ENCODE data around the gene CDO1.

The CDO1 gene

DNA sequence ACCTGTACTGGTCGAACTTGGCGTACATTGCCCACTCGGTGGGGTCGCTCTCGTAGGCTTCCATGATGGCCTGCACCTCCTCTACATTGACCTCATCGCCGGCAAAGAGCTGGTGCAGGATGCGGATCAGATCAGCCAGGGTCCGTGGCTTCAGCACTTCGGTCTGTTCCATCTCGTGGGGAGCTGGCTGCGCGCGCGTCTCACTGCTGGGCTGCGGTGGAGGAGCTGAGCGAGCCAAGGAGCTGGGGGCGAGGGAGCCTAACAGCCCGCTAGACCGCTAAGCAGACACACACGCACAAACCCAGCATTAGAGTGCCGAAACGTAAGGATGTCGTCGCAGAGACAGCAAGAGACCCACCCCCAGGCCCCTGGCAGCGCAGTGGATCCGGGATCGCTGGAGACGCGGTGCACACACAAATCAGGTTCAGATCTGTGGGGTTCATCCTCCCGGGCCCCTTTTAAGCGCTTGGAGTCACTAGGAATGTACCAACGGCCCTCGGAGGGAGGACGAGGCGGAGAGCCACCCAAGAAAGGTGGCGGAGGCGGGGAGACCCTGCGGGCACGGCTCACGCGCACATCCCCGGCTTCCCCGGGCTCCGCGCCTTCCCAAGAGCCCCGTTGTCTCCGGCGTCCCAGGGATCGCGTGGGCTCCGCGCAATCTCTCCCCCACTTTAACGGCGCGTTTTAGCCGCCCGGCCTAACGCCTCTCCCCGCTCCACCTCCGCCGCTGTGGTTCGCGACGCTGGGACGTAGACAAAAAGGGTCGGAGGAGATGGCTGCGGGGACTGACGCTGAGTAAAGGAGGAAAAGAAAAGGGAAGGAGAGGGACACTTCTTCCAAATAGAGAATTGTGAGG, at the start of gene CDO1:
Gene CDO1, minus strand, starts transcription at position 434 of the 856 bp plus-strand sequence. Its CDS starts 262 bp downstream, at position 172.
- peak; percentile 39 for DNase-seq (ENCODE audit: low read depth, low spot score)

- no peak for DNase-seq (ENCODE audit: low read depth, low spot score)
Observed at GRCh38 chr5:115859378-115859777, 42.9 kb upstream of the CDO1 start.

- no peak for DNase-seq (ENCODE audit: low read depth, low spot score)
Observed at GRCh38 chr5:115858396-115858795, 41.9 kb upstream of the CDO1 start.

GRCh38 chr5:115857626-115858349, 41.3 kb upstream of the CDO1 start:
- peak; percentile 84 for DNase-seq (ENCODE audit: low read depth, low spot score)

DNA sequence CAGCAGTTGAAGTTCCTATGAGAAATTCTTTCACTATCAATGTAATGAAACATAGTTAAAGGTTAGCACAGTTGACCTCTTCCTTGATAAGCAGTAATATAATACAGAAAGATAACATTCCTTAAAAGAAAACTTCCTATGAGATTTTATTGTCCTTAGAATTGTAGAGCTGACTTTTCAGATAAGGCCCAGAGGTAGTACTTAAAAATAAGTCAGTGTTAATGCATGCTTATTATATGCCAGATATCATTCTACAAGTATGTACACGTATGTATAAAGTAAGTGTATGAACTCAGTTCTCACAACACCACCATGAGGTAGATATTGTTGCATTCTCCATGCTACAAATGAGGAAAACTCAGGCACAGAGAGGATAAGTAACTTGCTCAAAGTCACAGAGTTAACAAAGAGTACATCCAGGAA, 40.6 kb upstream of the CDO1 start:
- no peak for DNase-seq (ENCODE audit: low read depth, low spot score)

GRCh38 chr5:115855959-115856358, 39.5 kb upstream of the CDO1 start:
- DNase-seq (ENCODE audit: low read depth, low spot score): no peak

- no peak for DNase-seq (ENCODE audit: low read depth, low spot score)
Observed at GRCh38 chr5:115854139-115854538, 37.7 kb upstream of the CDO1 start.

DNA sequence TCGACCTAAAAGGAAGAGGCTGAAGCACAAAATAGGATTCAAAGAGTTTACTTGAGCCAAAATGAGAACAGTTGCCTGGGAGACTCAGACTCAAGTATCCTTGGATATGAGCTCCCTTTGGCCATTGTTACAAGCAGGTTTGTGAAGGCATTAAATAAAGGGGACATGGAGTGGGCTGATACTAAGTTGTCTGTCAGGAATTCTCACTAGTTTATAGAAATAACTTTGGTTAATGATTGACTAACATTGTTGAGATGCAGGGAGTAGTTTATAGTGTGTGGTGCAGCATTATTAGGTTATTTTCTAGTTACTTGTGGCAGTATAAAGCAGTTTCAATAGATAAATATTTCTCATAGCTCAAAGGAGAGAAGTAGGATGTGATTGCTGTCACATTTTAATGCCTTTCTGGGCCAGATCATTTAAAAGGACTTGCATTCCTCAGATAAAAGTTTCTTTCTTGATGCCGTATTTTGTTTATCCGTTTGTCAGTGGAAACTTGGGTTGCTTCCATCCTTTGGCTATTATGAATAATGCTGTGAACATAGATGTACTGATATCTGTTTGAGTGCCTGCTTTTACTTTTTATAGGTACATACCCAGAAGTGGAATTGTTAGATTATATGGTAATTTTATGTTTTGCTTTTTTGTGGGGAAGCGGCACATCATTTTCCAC, 34.4 kb upstream of the CDO1 start:
- DNase-seq (ENCODE audit: low read depth, low spot score): no peak

DNA sequence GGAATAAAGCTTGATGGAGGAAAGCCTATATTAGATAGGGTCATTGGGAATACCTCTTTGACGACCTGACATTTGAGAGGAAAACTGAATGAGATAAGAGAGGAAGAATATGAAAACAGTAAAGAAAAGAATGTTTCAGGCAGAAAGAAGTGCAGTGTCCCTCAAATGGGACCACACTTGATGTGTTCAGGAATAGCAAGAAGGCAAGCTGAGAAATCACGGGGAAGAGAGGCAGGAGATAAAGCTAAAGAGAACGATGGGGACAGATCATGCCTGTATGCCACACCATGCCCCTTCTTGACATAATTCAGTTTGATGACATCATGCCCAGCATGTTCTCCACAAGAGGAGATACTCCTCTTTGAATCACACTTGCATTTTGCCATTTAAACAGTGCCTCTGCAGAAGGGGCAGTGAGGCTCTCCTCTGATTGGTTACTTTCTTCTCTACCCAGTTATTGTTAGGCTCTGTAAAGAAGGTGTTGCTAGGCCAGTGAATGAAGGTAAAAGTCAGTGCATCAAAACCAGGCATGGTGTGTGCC, 32.9 kb upstream of the CDO1 start:
- DNase-seq (ENCODE audit: low read depth, low spot score): no peak

GRCh38 chr5:115847290-115847689, 30.8 kb upstream of the CDO1 start:
- no peak for DNase-seq (ENCODE audit: low read depth, low spot score)

DNA sequence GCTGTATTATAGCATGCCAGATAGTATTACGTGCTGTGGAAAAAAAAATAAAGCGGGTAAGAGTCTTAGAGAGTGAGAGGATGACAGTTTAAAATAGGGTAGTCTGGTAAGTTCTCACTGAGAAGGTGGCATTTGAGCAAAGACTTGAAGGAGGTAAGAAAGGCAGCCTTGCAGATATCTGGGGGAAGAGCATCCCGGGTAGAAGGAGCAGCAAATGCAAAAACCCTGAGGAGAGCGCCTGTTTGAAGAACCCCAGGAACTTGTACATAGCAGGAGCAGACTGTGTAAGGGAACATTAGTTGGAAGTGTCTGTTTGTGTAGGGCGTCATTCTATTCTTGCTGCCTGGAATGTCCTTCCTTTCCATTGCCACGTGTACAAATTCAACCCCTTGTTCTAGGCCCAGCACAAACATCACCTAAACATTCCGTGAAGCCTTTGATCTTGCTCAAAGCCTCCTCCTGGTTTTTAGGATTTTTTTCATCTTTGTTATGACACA, 27.9 kb upstream of the CDO1 start:
- DNase-seq (ENCODE audit: low read depth, low spot score): no peak

DNA sequence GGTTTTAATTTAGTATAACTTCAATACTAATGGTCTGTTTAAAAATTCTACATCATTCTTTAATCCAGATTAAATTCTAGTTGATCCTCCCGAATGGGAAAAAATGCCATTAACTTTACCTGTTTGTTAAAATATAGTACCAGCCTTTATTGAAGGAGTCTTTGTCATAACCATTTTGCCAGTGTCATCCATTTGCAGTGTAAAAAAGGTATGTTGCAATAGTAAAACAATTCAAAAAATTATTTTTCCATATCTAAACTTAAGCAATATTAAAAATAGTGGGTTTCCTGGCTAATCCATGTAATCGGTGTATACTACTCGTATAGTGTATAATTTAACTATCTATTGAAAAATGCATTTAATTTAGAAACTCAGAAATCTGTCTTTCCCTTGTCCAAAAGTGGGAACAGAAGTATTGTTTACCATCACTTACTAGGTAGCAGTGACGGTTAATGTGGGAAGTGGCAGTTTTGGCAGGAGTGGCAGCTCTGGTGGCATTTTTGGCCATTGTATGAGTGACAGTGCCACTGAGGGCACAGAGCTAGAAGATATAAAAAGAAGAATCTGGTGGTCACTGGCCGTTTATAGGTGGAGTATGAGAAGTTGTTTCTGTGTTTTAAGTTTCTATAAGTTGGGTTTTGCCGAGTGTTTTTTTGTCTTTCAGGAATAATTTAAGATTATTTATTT, 27.1 kb upstream of the CDO1 start:
- no peak for DNase-seq (ENCODE audit: low read depth, low spot score)

DNA sequence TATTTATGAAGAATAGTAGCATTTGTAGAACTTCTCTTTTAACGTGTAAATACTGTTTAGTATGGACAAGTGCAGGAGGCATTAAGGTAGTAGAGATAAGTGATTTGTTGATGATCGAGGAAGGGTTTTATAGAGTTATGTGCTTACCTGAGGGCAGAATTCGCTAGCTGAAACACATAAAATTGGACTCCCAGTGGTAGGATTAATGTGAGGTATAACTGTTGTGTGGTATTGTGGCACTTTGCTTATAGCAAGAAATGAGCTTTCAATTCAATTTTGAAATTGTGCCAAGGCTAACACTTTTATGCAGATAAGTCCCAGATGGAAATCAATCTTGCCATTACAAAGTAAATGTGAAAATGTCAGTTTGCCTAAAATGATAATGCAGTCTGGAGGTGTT, 26.5 kb upstream of the CDO1 start:
- DNase-seq (ENCODE audit: low read depth, low spot score): no peak

DNA sequence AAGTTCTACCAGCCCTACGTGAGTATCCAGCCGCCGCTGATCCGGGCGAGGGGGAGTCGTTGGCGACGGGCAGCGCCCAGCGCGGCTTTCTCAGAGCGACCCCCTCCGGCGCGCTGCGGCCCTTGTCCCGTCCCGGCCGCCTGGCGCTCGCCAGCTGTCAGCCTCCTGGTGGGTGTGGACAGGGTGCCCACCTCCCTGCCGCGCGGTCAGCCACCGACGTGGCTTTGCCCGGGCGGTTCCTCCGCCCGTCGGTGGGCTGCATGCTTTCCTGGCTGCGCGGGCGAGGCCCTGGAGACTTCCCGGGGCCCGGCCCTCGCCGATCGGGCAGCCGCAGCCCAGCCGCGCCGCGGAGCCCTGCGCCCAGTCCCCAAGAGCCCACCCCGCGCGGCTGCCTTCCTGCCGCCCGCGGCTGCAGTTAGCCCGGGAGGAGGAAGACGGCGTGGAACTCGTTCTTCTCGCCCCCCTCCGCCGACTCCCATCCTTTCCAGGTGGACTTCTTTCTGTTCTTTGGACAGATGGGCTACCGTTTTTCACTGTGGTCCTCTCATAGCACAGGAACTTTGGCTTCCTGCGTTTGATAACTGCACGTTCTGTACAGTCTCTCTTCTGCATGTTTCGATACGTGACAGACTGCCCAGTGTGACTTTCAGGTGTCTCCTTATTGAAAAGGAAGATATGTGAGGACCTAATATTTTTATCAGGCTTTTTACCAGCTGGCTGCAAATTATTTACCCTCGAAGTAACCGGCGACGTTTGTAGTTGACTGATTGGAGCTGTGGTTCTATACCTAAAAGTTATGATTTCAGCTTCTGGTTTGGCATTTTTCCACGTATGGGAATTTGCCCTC, 25.9 kb upstream of the CDO1 start:
- DNase-seq (ENCODE audit: low read depth, low spot score): no peak

GRCh38 chr5:115841382-115842088, 25.1 kb upstream of the CDO1 start, which contains the start of the genes AP3S1 and ATG12:
AP3S1 (plus strand) TSS chr5:115841935; CDS start chr5:115842038, 103 bp downstream.
ATG12 (minus strand) TSS chr5:115841565; CDS start chr5:115841552, 13 bp downstream.
- DNase-seq (ENCODE audit: low read depth, low spot score): peak; percentile 86

DNA sequence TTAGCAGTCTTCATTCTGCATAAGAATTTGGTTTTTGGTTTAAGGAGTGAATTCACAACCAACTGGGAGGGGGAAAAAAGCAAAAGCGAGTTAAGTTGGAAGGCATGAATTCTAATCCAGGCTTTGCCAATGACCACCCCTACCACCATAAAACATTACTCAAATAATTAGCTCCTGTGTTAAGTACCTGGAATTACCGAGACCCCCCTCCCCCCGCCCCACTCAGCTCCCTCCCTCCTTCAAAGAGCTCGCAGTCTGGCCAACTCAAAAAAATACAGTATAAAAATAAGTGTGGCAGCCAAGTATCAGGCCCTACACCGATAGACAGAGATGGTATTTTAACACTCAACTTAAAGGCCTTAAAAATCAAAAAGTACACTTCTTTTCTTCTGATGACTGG, 24.4 kb upstream of the CDO1 start:
- no peak for DNase-seq (ENCODE audit: low read depth, low spot score)

GRCh38 chr5:115838885-115839518, 22.5 kb upstream of the CDO1 start:
- no peak for DNase-seq (ENCODE audit: low read depth, low spot score)

- no peak for DNase-seq (ENCODE audit: low read depth, low spot score)
Observed at GRCh38 chr5:115835481-115835880, 19.0 kb upstream of the CDO1 start.

DNA sequence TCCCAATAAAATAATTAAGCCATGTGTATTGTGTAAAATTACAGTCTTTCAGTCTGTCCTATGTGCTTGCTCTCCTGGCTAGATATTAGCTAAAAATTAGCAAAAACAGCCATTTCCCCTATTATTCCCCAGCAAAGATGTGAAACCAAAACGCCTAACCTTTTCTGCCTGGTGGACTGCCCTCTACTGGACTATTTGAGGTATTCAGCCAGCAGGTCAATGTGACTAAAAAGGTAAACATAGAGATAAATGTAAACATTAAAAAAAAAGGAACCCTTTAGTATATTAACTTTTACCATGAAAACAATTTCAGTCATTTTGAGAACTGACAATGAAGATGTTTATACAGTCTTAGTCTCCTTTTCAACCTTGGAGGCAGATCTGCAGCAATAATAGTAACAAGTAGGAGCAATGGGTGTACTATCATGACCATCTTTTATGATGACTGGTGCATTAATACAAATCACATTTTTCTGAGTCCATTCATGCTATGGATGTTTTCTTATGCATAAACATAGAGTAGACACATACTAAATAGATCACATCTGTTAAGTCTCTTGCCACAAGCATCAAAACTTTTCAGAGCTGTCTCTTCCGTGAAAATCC, 14.8 kb upstream of the CDO1 start:
- DNase-seq (ENCODE audit: low read depth, low spot score): no peak
